HS-27A (cell line): ENCODE measurements around the gene EPN2.

Source experiments
- DNase-seq: peaks from one replicate; pipeline ENCODE4 v3.0.0-alpha.2; 2012; ENCODE audit warnings: low read depth, missing footprints

EPN2 gene

DNA sequence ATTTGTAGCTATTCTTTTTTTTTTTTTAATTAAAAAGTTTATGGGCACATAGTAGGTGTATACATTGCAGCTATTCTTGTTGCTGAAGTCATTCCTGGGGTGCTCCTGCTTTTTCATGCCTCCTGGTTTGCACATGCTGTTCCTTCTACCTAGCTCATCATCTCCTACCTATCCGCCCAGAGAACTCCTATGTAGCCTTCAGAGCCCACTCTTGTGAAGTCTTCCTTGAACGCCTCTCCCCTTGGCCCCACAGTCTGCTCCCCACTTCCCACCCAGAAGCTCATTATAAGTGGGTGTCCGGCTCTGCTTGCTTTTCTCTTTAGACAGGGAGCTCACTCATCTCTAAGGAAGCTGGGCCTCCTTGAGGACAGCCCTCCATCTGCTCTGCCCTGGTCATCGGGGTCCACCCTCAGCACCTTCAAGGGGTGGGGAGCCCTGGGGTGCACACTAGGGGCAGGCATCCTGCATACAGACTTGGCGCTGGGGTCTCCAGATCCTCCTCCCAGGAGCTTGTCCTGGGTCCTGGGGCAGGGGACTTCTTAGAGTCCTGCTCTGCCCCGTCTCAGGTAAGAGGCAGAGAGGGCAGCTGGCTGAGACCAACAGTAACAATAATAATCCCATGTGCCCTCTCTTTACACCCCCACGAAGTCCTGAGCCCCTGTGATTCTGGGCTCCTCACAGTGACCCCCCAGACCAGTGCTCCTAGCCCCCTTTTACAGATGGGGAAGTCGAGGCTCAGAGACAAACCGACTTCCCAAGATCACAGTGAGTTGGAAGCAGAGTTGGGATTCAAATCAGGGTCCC lies 128.9 kb downstream of the EPN2 start:
- no peak for DNase-seq

DNA sequence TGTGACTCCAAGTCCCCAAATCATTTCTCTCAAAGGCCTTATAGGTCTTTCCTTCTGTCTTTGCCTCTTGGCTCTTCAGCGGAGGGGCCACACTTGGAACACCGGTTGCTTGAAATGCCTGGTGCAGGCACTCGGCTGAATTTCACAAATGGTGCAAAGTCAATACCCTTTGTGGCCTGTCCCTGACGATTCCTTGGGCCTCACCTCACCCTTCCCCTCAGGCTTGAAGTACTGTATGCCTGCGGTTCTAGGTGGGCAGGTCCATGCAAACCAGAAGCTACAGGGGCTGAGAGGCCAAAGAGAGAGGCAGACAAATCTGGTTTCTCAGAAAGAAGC lies 129.4 kb downstream of the EPN2 start:
- no peak for DNase-seq

GRCh38 chr17:19368229-19368628 lies 131.1 kb downstream of the EPN2 start:
- no peak for DNase-seq

GRCh38 chr17:19369107-19369778 lies 132.1 kb downstream of the EPN2 start:
- DNase-seq = no peak

DNA sequence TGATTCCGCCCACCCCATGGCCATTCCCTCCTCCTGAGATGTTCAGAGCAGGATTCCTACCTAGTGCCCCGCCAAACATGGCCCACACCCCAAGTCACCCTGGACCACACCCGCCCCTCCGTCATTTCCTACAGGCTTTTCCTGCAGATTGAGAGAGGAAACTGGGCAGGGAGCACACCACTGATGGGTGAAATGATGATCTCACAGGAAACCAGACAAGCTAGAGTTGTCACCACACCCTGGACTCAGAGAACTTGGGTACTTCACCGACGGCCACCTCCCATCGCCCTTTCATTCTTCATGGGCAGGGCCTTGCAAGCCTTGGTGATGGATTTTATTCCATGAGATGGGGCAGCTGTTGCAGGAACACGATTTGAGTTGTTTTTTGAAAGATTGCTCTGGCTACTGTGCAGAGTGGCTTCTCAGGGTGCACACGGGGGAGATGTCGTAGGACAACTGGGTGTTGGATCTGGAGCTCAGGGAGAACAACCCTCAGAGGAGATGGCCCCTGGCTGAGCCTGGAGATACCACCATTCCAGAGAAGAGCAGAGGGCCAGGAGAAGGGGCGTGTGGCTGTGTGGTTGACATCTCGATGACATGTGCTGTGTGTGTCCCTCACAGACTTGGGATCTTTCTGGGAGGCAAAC lies 132.8 kb downstream of the EPN2 start:
- no peak for DNase-seq

DNA sequence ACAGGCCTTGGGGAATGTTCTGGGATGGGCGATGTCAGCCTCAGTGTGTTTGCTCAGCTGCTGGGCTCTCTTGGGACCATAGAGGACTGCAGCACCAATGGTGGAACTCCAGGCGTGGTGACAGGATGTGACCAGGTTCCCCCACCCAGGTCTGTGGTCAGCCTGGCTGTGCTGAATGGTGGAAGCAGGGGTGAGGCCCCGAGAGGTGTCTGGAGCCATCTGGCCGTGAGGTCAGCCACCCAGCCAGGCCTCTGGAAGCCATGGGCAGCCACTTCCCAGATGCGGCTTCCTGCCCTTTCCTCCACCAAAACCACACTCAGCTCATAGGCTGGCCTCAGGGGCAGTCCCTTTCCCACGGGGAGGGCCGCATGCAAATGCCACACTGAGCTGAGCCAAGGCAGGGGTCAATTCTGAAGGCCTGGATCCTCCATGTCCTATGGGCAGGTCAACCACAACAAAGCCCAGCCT lies 133.4 kb downstream of the EPN2 start:
- DNase-seq = peak; percentile 42

- no peak for DNase-seq
Measured at GRCh38 chr17:19371259-19372010, 134.3 kb downstream of the EPN2 start.

DNA sequence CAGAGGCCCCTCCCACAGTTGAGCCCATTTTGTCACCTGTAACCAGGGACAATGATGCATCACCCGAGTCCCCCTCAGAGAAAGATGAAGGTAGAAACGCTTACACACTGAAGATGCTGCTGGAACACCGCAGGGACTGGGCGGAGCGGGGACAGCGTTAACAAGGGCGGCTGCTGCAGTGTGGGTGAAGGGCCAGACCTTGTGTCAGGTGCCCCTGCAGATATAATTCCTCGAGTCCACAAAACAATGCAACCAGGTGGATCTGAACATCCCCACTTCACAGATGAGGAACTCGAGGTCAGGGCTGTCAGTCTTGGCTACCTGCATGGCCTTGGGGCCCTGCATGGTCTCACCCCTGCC lies 134.8 kb downstream of the EPN2 start:
- DNase-seq = no peak

GRCh38 chr17:19372439-19372838 lies 135.3 kb downstream of the EPN2 start:
- no peak for DNase-seq

GRCh38 chr17:19372866-19373504 lies 135.8 kb downstream of the EPN2 start:
- no peak for DNase-seq

DNA sequence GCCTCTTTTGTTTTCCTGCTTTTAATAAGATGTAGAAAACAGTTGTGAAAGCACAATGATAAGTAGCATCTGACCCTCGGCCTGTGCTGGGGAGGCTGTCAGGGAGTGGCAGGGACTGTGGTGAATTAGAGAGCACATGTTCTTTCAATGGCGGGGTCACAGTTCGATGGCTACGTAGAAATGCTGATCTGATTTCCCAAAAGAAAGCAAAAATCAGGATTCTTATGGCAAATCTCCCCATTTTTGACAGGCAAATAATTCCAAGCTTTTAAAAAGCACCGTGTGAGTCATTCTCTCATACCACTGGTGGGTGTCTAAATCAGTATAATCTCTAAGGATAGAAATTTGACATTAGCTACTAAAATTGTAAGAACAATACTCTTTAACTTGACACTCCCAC lies 137.0 kb downstream of the EPN2 start:
- DNase-seq = no peak

GRCh38 chr17:19375732-19376131 lies 138.6 kb downstream of the EPN2 start:
- no peak for DNase-seq

DNA sequence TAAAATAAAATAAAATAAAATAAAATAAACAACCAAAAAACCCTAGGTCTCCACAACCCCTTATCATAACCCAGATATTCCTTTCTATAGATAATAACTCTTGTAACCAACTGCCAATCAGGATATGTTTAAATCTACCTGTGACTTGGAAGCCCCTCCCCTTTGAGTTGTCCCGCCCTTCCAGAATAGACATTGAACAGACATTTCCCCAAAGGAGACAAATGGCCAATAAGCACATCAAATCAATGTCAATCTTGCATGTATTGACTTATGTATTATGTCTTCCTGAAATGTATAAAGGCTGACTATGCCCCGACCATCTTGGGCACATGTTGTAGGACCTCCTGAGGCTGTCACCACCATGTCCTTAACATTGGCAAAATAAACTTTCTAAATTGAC lies 139.6 kb downstream of the EPN2 start:
- DNase-seq = no peak

DNA sequence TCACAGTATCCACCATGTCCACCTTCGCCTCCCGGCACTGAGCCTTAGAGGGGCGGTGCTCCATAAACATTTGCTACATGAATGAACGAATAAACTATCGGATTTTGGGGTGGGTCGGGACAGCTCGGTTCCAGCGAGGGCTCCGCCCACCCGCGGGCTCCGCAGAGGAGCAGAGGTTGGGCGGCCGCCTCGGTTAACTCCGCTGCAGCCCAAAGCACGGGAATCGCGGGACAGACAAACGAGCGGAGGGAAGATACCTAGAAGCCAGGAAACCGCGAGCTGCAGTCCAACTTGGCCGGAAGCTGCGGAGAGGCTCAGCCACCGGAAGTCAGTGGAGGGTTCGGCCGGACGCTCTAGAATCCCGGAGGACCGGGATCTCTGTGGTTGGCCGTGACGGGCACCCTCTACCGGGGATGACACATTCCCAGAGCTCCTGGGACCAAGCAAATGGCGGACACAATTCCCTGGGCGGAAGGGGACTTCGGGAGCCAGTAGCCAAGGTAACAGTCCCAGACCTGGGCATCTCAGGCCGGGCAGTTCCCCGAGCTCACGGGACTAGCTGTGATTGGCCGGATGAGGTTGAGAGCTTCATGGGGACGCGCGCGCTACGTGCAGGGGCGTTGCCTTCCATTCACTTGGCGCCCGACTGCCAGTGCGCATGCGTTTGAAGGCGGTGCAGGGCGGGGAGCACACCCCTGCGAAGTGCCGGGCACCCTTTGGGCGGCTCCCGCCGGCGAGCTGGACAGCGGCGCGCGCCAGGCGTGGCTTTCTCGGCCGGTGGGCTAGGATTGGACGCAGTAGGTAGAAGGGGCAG lies 140.6 kb downstream of the EPN2 start:
- DNase-seq = peak; percentile 100

- no peak for DNase-seq
Measured at GRCh38 chr17:19378416-19379360, 141.5 kb downstream of the EPN2 start, which contains the start of gene MAPK7. MAPK7 (plus strand) TSS chr17:19378498; CDS start chr17:19378901, 403 bp downstream.

DNA sequence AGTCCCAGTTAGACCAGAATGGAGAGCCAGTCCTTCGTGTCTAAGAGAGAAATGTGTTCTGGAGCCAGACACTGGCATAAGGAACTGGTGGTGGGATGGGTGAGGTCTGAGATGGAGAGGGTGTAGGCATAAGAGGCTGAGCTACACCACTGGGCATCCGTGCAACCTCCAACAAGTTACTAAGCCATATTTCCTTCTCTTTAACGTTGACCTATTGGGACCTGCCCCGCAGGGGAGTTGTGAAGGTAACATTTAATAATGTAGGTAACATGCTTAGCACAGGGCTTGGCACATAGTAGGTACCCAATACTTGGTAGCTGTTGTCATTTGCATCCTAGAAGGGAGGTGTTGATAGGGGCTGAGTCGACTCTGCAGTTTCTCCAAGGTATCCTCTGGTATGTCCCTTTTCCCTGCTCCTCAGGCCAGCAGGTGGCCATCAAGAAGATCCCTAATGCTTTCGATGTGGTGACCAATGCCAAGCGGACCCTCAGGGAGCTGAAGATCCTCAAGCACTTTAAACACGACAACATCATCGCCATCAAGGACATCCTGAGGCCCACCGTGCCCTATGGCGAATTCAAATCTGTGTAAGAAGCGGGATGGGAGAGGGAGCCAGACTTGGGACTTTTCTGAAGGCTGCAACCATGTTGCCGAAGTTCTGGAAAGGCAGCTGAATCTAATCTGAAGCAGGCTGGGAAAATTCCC lies 142.3 kb downstream of the EPN2 start:
- no peak for DNase-seq

GRCh38 chr17:19380481-19381301 lies 143.5 kb downstream of the EPN2 start:
- no peak for DNase-seq

DNA sequence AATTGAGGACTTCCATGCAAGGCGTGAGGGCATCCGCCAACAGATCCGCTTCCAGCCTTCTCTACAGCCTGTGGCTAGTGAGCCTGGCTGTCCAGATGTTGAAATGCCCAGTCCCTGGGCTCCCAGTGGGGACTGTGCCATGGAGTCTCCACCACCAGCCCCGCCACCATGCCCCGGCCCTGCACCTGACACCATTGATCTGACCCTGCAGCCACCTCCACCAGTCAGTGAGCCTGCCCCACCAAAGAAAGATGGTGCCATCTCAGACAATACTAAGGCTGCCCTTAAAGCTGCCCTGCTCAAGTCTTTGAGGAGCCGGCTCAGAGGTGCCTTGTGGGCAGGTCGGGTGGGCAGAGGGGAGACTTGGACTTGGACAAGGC lies 144.2 kb downstream of the EPN2 start:
- no peak for DNase-seq
